Tibial nerve (tissue), 4 donors: Measurements from ENCODE around the gene OPCML. TPM values are rescaled to one million over a fixed set of nuclear protein-coding genes. Genes with fewer than 3 reads are reported as not detected.

Source experiments
- DNase-seq, 2 donors: peaks; one replicate each; pipeline ENCODE4 v3.0.0-alpha.2; 2019; ENCODE audit warnings: low spot score in 2 of 2
- H3K27ac ChIP-seq, 4 donors: fragments of 200-600 bp; sonication (generic) in 3 of 4; one replicate each; pipeline ENCODE4 v1.5.1; 2017 to 2019; ENCODE audit warnings: mild to moderate bottlenecking in 1 of 4
- H3K27me3 ChIP-seq, 2 donors: fragments of 200-600 bp; sonication (generic) in 1 of 2; one replicate each; pipeline versions ENCODE4 v1.5.1 to v1.6.0; 2017 to 2019
- H3K36me3 ChIP-seq, 3 donors: fragments of 200-600 bp; sonication (generic); one replicate each; pipeline ENCODE4 v1.5.1; 2018 to 2019
- H3K4me1 ChIP-seq, 4 donors: fragments of 200-600 bp; sonication (generic) in 3 of 4; one replicate each; pipeline ENCODE4 v1.5.1; 2017 to 2019
- H3K4me3 ChIP-seq, 4 donors: fragments of 200-600 bp; sonication (generic) in 3 of 4; one replicate each; pipeline ENCODE4 v1.5.1; 2017 to 2019; ENCODE audit warnings: mild to moderate bottlenecking in 1 of 4, moderate library complexity in 1 of 4
- H3K9me3 ChIP-seq, 4 donors: fragments of 200-600 bp; sonication (generic) in 3 of 4; one replicate each; pipeline ENCODE4 v1.5.1; 2017 to 2019
- CTCF ChIP-seq, 5 experiments: fragments of 200-600 bp in 3 of 5; fragments of 450-650 bp in 2 of 5; sonication (generic) in 3 of 5; IDR thresholded peaks; one replicate each; pipeline ENCODE4 v1.5.1; 2016 to 2019; ENCODE audit warnings: antibody characterized with exemption in 5 of 5, mild to moderate bottlenecking in 3 of 5, moderate library complexity in 2 of 5
- EP300 ChIP-seq, 2 donors: sonication (generic); formaldehyde crosslinking; IDR thresholded peaks; one replicate each; pipeline ENCODE4 v1.6.1; 2017; ENCODE audit warnings: antibody characterized with exemption in 2 of 2, mild to moderate bottlenecking in 1 of 2
- POLR2A ChIP-seq, 2 donors: fragments of 450-650 bp; IDR thresholded peaks; one replicate each; pipeline ENCODE4 v1.6.1; 2017; ENCODE audit warnings: antibody characterized with exemption in 2 of 2, mild to moderate bottlenecking in 2 of 2, moderate library complexity in 2 of 2
- WGBS, 2 donors: methylation state at CpG; one replicate each; pipeline ENCODE4 v1.1.5; 2018; 5-methylcytosine and 5-hydroxymethylcytosine counted together
- total RNA-seq, 4 donors: library from RNA; depleted of rRNA; stranded (reverse); fragments of >200 nt; gene quantifications; one replicate each; pipeline ENCODE4 v1.1.0, GENCODE V29; 2016

The OPCML gene
- total RNA-seq, 4 donors from 2014 or later: 1.0 to 10.8 (median 1.9) TPM

DNA sequence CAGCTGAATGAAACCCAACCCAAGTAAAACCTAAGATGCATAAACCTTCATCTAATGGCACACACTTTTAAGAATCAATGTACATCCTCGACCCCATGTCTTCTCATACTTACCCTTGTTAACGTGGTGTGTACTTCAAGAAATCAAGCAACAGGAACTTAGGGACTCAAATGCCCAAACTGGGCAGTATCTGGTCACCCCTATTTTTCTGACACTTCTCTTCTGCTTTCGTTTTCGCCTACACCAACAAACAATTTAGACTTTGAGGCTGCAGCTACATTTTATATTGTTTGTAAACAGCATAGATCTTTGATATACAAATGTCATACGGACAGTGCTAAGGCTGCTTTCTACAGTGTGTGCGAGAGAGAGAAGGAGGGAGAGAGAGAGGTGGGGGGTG is 1117.8 kb downstream of the OPCML start:
- Histone ChIP-seq H3K4me3 (no peak overlapping the region), H3K36me3 (no peaks in the 10 kb centered on the region), H3K4me1 (no peaks in the 10 kb centered on the region), H3K27ac (no peak overlapping the region), H3K27me3 (peaks cover 0 to 6% of the 10 kb centered on the region in 2 donors), H3K9me3 (no peaks in the 10 kb centered on the region)
- 84 to 86% methylated on average over 6 of the region's 6 CpGs for WGBS, 2 donors
- no peak for DNase-seq
- TF ChIP-seq EP300 (IDR thresholded peaks at IDR 0.05) (no peak), CTCF (IDR thresholded peaks at IDR 0.05) (no peak), POLR2A (IDR thresholded peaks at IDR 0.05) (no peak)

GRCh38 chr11:132410383-132410782 is 1121.9 kb downstream of the OPCML start:
- H3K4me1 ChIP-seq: no peaks in the 10 kb centered on the region
- peaks cover 0 to 6% of the 10 kb centered on the region in 2 donors for H3K27me3 ChIP-seq
- WGBS, 2 donors: 90% methylated on average over 2 of the region's 2 CpGs
- H3K9me3 ChIP-seq: no peaks in the 10 kb centered on the region
- no peaks in the 10 kb centered on the region for H3K36me3 ChIP-seq
- TF ChIP-seq CTCF (IDR thresholded peaks at IDR 0.05) (no peak), EP300 (IDR thresholded peaks at IDR 0.05) (no peak), POLR2A (IDR thresholded peaks at IDR 0.05) (no peak)
- no peak overlapping the region for H3K27ac ChIP-seq
- H3K4me3 ChIP-seq: no peak overlapping the region
- DNase-seq: no peak

DNA sequence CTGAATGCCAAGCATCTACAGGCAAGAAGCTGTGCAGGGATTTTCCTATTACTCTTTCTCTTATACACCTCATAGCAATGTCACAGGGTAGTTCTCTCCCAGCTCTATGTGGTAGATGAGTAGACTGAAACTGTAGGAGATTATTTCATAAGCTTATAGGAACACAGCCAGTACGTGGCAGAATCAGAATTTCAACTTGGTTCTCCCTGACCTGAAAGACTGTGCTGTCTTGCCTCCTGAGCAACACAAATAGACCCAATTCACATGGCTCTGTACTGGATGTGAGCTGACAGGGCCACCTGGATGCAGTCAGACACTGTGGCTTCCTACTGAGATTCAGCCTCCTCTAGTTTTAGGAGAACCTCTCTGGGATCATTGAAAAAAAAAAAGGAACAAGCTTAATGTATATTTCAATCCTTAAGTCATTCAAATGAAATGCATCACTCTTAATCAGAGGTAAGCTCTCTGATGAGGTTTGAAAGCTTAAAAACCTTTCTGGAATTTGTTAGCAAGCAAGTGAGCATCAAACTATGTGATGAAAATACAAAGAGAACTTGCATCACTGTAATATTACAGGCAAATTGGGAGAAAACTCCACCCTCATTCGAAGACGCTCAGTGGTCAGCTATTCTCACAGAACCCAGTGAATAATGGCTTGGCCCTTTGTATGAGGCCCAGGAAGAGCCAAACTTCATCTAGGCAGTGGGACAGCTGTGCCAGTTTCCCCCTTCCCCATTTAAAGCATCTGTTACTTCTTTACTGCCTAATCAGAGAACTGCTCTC is 1122.5 kb downstream of the OPCML start:
- H3K4me3 ChIP-seq: no peak overlapping the region
- H3K36me3 ChIP-seq: no peaks in the 10 kb centered on the region
- WGBS, 2 donors: 77 to 82% methylated on average over 3 of the region's 3 CpGs
- no peaks in the 10 kb centered on the region for H3K4me1 ChIP-seq
- H3K27ac ChIP-seq: no peak overlapping the region
- no peak for DNase-seq
- peaks cover 0 to 6% of the 10 kb centered on the region in 2 donors for H3K27me3 ChIP-seq
- H3K9me3 ChIP-seq: no peaks in the 10 kb centered on the region
- TF ChIP-seq EP300 (IDR thresholded peaks at IDR 0.05) (no peak), CTCF (IDR thresholded peaks at IDR 0.05) (no peak), POLR2A (IDR thresholded peaks at IDR 0.05) (no peak)

DNA sequence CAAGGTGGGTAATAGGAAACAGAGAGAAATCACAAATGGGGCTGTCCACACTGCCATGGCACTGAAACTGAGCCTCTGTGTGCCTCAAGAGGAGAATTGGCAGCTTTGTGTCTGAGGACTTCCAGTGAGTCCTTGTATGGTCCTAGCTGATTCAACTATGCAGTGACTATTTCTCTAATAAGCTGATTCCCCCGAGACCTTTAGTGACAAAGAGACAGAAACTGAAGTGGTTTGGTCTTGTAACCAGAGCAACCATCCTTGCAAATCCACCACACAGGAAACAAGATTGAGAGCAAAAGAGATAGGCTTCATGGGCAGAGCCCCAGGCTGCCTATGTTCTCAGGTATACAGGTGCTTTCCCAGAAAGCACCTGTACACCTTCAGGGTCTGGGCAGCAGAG is 1123.4 kb downstream of the OPCML start:
- peaks cover 0 to 7% of the 10 kb centered on the region in 2 donors for H3K27me3 ChIP-seq
- H3K9me3 ChIP-seq: no peaks in the 10 kb centered on the region
- no peaks in the 10 kb centered on the region for H3K36me3 ChIP-seq
- H3K27ac ChIP-seq: no peak overlapping the region
- no peak overlapping the region for H3K4me3 ChIP-seq
- no peaks in the 10 kb centered on the region for H3K4me1 ChIP-seq
- WGBS, 2 donors: 53 to 69% methylated on average over 1 of the region's 1 CpG
- TF ChIP-seq POLR2A (IDR thresholded peaks at IDR 0.05) (no peak), CTCF (IDR thresholded peaks at IDR 0.05) (no peak), EP300 (IDR thresholded peaks at IDR 0.05) (no peak)
- no peak for DNase-seq

GRCh38 chr11:132405728-132406127 is 1126.6 kb downstream of the OPCML start:
- TF ChIP-seq EP300 (IDR thresholded peaks at IDR 0.05) (no peak), POLR2A (IDR thresholded peaks at IDR 0.05) (no peak), CTCF (IDR thresholded peaks at IDR 0.05) (no peak)
- 34 to 47% methylated on average over 4 of the region's 4 CpGs for WGBS, 2 donors
- H3K9me3 ChIP-seq: no peaks in the 10 kb centered on the region
- DNase-seq: no peak
- no peak overlapping the region for H3K4me3 ChIP-seq
- peaks cover 0 to 8% (median 0%) of the 10 kb centered on the region in 4 donors for H3K4me1 ChIP-seq
- no peak overlapping the region for H3K27ac ChIP-seq
- H3K36me3 ChIP-seq: no peaks in the 10 kb centered on the region
- H3K27me3 ChIP-seq: peaks cover 0 to 10% of the 10 kb centered on the region in 2 donors
